Ishikawa (cell line): ENCODE results near the gene NKD1.

Experiments used
- CEBPB ChIP-seq: IDR thresholded peaks from 2 replicates; pipeline ENCODE4 v1.6.1; 2012
- FOXM1 ChIP-seq: IDR thresholded peaks from 2 replicates; pipeline ENCODE4 v1.6.1; 2012; ENCODE audit warnings: low read depth, borderline replicate concordance
- MAX ChIP-seq: IDR thresholded peaks from 2 replicates; pipeline ENCODE4 v1.6.1; 2012
- REST ChIP-seq: IDR thresholded peaks from 2 replicates; pipeline ENCODE4 v1.6.1; 2012; ENCODE audit warnings: low read depth, mild to moderate bottlenecking
- USF1 ChIP-seq: IDR thresholded peaks from 2 replicates; pipeline ENCODE4 v1.6.1; 2012
- YY1 ChIP-seq: IDR thresholded peaks from 2 replicates; pipeline ENCODE4 v1.6.1; 2012; ENCODE audit warnings: low read depth

GRCh38 chr16:50588276-50588675 lies 40.1 kb downstream of the NKD1 start:
- TF ChIP-seq REST (no peak), CEBPB (no peak), FOXM1 (no peak), YY1 (no peak), MAX (no peak), USF1 (no peak)
